Body of pancreas (tissue), 4 donors: Measurements from ENCODE around the gene SLC35F5.

Experiments
- CTCF ChIP-seq, 7 experiments: fragments of 450-650 bp in 4 of 7; fragments of 200-600 bp in 3 of 7; sonication (generic) in 3 of 7; IDR thresholded peaks; one replicate each; pipeline ENCODE4 v1.5.1; 2016 to 2019; ENCODE audit warnings: antibody characterized with exemption in 7 of 7
- POLR2A ChIP-seq, 3 donors: fragments of 450-650 bp; IDR thresholded peaks; one replicate each; pipeline ENCODE4 v1.6.1; 2016; ENCODE audit warnings: antibody characterized with exemption in 3 of 3, mild to moderate bottlenecking in 2 of 3

DNA sequence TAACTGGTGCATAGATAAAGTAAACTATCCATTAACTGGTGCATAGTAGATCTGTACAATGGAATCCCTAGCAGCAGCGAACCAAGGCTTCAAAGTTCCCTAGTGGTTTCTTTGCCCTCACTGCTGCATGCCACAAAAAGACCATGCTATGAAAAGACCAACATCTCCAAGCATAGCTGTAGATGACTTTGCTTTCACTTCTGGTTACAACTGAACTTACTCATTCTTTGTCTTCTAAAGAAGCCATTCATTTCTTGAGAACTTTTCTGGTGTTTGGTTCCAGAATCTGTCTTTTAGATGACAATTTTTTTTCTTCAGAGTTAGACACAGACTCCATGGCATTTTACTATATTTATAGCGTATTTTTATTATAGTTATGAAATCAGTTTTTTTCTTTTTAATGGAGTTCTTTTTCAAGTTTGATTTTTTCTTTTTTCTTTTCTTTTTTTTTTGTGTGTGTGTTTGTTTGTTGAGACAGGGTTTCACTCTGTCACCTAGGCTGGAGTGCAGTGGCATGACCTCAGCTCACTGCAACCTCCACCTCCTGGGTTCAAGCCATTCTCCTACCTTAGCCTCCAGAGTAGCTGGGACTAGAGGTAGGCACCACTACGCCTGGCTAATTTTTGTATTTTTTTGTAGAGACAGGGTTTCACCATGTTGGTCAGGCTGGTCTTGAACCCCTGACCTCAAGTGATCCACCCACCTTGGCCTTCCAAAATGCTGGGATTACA is 63.6 kb downstream of the SLC35F5 start:
- TF ChIP-seq CTCF (IDR thresholded peaks at IDR 0.05), result no peak
- TF ChIP-seq POLR2A (IDR thresholded peaks at IDR 0.05), result no peak
